Activated CD8-positive, alpha-beta memory T cell treated with anti-CD3 and anti-CD28 coated beads, Interleukin-2, amount 50 U/mL, for 4 hours (primary cell): Measurements from ENCODE around the gene ZBTB22.
"Not testable (repeated sequence)": the region's sequence is repeated elsewhere in the genome, so short reads cannot be mapped to it uniquely, and the experiment has no call there.

Experiments used
- DNase-seq: peaks from one replicate; pipeline ENCODE4 v3.0.0-alpha.2; 2020

ZBTB22 gene

DNA sequence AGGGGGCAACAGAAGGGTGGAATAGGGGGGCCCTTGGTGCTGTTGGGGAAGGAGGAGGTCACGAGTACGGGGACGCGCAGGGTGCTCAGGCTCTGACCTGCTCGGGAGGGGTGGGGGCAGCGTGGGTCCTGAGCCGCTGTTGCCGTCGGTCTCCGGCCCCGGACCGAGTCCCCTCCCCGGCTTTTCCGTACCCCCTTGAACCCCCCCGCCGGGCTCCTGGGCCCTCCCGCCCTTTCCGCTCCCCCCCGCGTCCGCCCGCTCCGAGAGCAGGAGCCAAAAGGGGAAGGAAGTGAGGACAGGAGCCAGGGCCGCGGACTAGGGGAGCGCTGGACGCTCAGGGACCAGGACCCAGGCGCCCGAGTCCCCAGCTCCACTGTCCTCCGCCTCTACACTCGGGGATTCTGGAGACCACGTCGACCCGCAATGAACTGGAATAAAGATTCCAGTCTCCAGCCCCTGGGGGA, 18.7 kb downstream of the ZBTB22 start, which contains the start of gene RGL2:
Gene RGL2, minus strand, starts transcription at position 170 of the 464 bp plus-strand sequence. CDS start 332 bp downstream, outside the sequence.
- peak; percentile 59 for DNase-seq

DNA sequence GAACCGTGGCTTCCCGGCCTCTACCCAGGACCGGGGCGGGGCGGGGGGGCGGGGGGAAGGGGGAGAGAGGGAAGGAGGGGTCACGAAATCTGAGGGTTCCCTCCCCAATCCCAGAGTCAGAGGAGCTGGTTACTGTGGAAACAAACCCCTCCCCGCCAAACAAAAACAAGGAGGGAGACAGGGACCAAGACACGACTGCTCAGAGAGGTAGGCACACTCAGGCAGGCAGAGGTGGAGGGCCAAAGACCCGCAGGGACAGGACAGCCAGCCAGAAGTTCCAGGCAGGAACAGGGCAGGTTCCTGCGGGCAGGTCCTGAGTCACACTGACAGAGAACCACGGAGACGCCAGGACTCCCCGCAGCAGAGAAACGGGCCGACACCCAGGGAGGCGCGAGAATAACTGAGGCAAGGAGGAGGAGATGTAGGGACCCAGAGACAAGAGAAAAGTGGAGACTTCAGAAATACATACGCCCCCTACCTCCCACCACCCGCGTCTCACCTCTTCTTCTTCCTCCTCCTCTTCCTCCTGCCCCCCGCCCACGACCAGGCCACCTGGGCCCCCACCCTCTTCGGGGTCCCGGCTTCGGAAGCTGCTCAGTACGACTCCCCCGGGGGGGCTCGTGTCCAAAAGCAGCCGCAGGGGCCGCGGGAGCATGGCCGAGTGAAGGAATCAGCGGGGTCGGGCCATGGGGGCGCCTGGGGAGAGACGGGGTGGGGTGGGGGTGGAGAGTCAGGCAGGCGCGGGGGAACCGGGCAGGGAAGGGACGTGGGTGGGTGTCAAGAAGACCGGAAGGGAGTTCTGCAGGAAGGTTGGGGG, 19.4 kb downstream of the ZBTB22 start:
- DNase-seq = peak; percentile 51

DNA sequence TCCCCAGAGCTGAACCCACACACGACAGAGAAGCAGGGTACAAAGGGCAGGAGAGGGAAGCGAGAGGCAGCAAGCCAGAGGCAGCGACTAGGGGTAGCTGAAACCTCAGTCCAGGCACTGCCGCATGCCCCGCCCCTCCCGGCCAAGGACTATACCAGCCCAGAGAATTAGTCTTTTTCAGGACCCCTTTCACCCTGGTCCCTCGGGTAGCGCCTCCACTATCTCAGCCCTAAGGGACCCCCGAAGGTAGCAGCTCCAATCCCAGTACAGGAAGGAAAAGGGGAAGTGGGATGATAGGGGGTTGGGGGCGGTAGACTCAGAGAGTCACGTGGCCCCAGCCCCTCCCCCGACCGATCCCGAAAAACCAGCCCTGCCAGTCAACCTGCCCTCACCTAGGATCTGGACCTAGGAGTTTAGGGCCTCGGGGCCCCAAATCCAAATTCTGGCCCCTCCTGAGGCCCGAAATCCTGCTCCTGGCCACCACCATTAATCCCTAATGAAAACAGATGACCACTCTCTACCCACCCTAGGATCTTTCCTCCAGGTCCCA, 20.1 kb downstream of the ZBTB22 start:
- DNase-seq = no peak

DNA sequence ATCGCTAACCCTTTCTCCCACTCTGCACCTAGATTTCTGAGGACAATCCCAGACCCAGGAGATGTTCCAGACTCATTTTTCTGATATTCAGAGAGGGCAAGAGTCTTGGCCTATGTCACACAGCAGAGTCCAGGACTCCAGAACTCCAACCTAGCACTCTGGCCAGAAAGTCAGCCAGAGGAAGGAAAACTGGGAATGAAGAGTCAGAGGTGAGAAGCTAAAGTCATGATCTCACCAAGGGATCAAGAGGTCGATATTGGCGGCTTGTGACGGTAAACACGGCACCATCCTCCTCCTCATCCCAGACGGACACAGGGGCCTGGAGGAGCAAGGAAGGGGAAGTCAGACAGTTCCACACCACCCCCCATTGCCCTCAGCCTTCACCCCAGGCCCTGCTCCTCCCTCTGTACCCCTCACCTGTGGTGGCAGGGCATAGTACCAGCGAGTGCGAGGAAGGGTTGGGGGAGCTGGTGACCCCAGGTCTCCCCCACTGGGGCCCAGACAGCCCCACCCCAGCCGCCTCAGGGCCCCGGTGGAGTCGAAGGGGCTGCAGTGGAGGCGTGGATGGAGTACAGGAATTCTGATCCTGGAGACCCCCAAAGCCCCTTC, 20.6 kb downstream of the ZBTB22 start:
- DNase-seq = no peak

DNA sequence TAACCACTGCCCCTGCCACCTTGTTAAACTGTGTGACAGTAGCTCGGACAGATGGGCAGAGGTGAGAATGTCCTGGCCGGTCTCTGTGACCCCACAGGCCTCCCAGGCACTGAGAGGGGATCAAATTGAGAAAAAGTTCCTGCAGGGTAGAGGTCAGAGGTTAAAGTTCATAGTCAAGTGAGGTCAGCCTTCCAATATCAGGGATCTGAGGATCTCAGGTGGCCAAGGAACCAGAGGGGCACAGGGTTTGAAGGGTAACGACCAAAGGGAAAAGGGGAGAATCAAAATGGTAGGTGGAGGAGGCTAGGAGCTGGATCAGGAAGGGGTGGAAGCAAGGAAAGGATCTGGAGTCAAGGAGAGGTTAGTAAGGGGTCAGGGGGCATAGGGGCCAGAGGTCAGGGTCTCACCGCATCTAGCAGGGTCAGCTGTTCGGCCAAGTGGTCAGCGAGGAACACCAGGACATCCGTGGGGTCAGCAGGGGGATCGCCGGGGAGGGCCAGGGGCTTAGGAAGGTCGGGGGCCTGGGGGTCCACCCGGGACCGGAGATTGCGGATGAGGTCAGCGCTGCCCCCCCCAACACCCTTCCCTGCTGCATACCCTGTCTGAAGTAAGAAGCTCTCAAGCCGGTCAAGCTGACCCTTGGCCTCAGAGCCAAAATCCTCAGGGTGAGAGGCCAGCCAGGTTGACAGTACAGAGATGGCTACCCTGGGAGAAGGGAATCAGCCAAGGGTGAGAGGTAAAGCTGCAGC, 21.7 kb downstream of the ZBTB22 start:
- no peak for DNase-seq

DNA sequence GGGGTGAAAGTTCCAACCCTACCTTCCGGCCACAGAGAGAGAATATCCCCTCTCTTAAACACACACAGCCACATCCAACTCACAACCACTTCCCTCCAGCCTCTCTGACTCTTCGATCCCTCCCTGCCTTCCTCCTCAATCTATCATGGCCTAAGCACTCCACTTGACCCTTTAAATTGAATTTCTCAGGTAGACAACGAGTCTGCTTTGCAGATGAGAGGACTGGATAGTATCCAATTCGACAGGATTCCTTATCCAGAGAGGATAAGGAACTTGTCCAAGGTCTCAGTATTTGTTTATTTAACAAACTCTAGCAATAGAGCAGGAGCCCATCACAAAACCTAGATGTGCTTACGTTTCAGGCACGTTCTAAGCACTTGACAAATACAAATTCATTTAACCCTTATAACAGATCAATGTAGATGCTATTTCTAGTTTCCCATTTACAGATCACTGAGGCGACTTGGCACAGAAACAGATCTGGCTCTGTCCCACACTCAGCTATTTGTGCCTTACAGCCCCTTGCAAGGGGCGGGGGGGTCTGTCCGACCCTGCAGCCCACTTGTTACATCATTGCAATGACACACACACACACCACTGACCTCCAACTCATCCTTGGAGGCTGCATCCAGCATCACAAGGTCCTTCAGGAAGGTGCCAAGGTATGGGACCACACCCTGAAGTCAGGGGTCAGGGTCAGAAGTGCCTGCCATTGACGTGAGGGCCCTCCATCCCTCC, 23.3 kb downstream of the ZBTB22 start:
- no peak for DNase-seq

DNA sequence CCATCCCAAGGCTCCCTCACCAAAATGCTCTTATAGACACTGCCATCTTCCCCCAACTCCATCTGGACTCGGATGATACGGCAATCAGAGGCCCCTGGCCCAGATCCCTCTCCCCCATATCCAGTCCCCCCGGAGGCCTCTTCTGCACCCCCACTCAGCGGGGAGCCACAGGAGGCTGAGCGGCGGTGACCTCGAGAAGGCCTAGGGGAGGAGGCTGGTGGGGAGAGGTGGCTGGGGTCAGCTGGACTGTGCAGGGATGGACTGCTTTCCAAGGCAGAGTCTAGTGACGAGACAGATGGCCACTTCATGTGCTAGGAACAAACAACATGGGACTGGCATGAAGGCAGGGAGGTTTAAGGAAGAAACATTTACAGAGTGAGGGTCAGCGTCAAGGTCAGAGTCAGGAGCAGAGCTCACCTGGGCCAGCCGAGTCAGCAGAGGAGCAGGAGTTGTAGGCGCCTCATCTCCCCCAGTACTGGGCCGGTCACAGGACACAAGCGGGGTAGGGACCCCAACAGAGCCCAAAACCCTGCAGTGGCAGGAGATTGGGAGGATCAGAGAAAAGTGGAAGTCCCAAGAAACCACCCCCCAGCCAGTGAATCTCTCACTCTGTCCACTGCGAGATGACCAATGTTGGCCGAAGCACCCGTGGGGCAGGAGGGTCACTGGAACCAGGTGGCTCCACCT, 24.4 kb downstream of the ZBTB22 start:
- no peak for DNase-seq

DNA sequence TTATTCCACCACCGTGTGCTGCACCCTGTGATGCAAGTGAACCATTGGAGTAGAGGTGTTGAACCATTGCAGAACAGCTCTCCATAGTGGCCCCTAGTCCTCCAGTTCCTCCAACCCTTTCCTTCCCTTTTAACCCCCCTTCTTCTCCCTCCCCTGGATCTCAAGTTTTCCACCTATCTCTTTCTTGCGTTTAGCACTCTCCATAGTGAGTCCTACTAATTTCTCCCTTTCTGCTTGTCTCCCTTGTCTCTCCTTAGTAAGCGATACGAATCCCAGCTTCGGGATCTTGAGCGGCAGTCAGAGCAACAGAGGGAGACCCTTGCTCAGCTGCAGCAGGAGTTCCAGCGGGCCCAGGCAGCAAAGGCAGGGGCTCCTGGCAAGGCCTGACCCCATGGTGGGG, 27.1 kb downstream of the ZBTB22 start:
- DNase-seq = no peak

DNA sequence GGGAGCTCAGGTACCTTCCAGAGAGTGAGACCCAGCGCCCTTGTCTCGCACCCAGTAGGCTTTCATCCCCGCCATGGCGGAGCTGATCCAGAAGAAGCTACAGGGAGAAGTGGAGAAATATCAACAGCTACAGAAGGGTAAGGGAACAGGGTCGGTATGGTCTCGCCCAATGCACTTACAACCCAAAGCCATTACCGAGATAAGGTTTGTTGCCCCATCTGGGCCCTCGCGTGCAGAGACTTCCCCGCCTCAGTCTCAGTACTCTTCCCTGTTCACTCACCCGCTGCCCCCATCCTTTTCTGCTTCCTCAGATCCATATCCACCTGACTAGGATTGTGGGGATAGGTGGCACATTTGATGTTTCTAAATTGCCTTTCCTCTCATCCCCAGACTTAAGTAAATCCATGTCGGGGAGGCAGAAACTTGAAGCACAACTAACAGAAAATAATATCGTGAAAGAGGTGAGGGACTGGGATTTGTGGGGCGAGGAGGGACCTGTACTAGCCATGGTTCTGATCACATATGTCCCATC, 27.7 kb downstream of the ZBTB22 start:
- no peak for DNase-seq

DNA sequence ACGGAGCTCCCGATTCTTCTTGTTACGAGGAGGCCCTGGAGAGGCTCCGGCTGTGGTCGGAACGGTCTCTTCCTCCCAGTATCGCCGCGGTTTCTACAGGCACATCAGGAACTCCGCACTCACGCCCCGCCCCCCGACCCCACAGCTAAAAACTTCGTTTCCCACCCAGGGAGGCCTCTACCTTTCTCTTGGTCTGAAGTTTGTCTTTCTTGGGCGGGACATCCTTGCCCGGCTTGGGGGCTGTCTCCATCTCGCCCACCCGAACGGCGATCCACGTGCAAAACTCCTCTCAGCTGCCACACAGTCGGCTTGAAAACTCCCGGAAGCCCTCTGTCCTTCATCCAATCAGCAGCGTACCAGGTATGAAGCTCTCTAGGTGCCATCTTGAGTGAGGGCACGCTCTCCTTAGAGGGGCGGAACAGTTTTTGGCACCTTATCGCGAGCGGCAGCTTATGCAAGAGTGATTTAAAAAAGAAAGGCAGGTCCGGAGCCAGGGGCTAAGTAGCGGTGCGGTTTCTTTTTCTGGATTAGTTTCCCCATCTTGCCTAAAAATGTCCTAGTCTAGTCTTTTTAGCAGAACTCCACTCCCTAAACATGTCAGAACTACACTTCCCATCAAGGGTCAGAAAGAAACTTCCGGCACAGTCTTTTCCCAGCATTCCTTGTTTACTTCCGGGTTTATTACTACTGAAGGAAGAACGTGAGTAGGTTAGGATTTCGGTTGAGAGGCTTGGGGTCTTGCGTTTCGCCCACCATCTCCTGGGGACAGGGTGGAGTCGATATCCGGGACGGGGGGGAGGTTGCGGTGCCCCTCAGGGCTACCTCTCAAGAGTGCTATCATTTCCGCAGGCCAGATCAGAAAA, 28.4 kb downstream of the ZBTB22 start, which contains the start of the genes PFDN6 and WDR46:
Gene PFDN6, plus strand, starts transcription at position 681 of the 863 bp plus-strand sequence. CDS start 256 bp downstream, outside the sequence.
Gene WDR46, minus strand, starts transcription at position 319 of the 863 bp plus-strand sequence. Its CDS starts 69 bp downstream, at position 250.
- DNase-seq = peak; percentile 75

DNA sequence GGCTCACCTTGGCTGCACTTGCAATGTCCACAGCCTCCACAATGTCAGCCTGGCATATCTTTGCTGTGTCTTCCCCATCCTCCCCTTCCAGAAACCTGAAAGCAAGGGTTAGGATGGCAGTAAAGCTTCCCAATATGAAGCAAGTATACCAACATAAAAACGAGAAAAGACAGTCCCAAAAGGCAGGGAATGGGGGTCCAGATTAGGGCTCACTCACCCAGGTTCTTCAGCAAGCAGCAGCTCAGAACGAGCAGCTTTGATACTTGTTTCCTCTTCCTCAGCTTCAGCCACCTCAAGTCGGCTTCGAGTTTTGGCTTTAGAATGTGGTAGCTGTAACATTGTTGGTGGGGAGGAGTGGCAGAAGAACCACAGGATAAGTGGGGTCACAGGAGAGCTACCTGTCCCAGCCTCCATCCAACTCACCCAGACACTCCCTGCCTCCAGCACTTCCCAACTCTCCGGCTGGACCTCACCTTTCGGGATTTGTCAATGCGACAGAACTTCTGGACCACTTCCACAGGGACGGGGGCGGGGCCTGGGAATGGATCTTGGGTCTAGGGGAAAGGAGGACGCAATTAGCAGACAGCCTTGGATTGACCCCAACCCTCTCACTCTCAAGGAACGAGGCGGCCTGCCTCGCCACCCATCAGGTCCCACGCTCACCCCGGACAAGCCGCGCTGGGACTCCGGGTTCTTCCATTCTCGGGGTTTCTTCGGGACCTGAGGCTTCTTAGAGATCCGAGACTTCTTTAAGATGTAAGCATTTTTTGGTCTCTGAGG, 29.2 kb downstream of the ZBTB22 start:
- no peak for DNase-seq

DNA sequence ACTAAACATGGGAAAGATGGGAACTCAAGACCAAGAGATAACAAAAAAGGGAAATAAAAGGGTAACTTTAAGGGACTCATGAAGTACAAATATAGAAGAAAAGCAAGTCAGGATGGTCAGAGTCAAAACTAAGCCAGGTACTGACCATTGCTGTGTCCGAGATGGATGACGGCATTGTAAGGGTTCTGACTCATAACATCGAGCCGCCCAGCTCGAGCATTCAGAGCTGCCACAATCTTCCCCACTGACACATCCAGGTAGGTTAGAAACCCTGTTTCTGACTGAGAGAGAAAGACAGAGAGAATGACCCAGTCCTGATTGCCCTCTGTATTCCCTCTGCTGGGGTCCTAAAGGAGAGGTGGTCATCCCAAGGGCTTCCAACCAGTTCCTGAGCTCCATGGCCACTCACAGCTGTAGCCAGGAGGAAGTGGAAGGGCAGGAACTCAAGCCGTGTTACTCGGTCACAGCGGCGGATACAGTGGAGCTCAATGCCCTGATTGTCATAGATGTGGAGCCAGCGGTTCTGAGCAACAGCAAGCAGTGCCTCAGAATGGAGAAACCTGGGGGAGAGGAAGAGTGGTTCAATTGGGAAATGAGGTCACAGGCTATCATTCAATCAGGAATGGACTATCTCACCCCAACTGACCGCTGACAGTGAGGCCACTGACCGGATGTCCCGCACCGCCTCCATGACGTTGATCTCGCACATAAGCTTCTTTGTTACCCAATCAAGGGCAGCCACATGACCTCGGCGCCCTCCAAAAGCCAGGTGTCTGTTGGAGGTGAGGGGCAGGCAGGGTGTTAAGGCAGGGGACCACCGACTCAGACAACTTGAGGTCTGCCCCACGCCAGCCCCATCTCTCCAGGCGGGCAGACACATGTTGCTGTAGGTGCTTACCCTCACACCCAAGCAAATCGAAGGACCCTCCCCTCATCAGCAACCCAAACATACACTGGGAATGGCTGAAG, 30.3 kb downstream of the ZBTB22 start:
- DNase-seq = no peak

DNA sequence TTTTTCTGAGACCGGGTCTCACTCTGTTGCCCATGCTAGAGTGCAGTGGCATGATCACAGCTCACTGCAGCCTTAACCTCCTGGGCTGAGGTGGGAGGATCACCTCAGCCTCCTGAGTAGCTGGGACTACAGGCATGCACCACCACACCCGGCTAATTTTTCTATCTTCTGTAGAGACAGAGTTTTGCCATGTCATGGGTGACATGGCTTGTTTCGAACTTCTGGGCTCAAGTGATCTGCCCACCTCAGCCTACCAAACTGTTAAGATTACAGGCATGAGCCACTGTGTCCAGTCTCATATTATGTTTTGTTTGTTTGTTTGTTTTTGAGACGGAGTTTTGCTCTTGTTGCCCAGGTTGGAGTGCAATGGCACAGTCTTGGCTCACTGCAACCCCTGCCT, 32.3 kb downstream of the ZBTB22 start:
- not testable (repeated sequence) for DNase-seq

DNA sequence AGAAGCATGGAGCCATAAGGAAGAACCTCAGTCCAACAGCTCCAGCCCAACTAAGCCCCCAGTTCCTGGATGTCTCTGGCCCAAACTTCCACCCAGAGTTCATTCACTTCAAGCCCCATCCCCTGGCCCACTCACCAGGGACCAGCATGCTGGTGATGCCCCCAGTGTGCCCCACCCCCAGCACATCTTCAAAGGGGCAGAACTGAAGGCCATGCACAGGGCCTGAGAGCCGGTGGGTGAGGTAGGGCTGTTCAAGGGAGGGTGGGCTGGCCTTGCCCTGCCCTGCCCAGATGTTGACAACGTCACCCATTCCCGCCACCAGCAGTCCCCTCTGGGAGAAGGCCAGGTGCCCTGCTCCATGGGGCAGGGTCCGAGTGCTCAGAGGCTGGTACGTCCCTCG, 37.0 kb downstream of the ZBTB22 start:
- DNase-seq = no peak

DNA sequence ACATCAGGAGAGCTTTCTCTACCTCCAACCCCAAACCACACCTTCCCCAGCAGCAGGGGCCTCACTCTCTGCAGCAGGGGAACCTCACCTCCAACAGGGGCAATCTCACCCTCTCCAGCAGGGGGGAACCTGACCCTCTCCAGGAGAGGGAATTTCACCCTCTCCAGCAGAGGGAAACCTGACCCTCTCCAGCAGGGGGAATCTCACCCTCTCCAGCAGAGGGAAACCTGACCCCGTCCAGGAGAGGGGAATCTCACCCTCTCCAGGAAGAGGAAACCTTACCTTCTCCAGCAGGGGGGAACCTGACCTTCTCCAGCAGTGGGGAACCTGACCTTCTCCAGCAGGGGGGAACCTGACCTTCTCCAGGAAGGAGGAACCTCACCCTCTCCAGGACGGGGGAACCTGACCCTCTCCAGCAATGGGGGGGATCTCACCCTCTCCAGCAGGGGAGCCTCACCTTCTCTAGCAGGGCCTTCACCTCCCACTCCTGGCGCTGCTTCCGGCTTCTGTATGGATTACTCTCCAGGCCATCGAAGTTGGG, 37.5 kb downstream of the ZBTB22 start:
- no peak for DNase-seq

DNA sequence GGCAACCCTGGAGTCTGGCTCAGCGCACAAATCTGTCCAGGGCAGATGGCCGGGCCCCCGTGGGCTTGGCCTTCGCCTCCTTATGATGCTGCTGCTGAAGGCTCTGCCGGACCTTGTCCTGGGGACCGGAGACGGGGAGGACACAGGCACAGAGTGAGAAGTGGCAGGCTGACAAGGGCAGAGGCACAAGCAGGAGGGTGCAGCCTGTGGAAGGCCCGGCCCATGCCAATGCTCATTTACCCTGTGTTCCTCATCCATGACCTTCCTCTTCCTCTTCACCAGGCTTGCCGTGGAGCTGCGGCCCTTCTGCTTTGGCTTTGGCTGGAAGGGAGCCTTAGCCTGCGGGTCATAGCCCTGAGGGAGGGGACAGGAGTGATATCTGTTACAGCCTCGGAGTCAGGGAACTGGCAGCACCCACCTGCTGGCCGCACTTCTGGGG, 38.3 kb downstream of the ZBTB22 start:
- DNase-seq = no peak

DNA sequence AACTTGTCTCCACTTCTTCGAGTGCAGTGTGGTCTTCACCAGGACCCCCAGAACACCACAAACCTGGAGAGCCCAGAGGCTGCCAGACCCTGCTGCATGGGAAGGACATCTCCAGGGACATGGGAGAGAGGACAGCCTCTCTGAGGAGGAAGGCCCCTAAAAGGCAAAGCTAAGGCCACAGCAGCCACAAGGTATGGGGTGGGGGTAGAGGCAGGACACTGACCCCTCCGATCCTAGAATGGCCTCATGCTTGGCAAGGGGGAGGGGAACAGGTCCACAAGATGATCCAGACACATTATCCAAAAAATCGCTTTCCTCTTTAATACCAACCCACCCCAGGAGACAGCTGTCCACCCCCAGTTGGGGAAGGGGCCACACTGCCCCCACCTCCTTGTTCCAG, 38.7 kb downstream of the ZBTB22 start:
- no peak for DNase-seq

DNA sequence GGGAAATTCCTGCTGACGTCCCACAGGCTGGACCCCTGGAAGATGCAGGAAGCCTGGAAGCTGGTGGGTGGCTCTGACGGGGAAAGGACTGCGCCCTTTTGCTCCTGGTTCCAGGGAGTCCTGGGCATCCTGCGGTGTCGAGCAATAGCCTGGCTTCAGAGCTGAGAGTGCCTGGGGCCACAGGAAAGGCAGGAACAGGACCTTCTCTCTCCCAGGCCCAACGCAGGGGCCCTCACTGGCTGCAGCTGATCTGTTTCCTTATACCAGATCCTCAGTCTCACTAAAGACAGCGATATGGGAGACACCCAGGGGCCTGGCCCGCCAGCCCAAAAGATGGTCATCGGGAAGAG, 39.2 kb downstream of the ZBTB22 start:
- no peak for DNase-seq
